HG03342 (cell line): ENCODE results near the gene CEP192.
"Not testable (repeated sequence)": the region's sequence is repeated elsewhere in the genome, so short reads cannot be mapped to it uniquely, and the experiment has no call there.

Experiments
- ATAC-seq: cut with Tn5 transposase; IDR thresholded peaks from one replicate; pipeline ENCODE4 v1.9.1; 2021; ENCODE audit warnings: mild to moderate bottlenecking, moderate library complexity; ENCODE audit not compliant: unreplicated experiment

Gene CEP192

GRCh38 chr18:12991821-12992179, 638 bp downstream of the CEP192 start:
- ATAC-seq, result no peak

- ATAC-seq, result no peak
Observed at GRCh38 chr18:12993439-12993838, 2.3 kb downstream of the CEP192 start.

- ATAC-seq, result no peak
Observed at GRCh38 chr18:12995424-12995823, 4.3 kb downstream of the CEP192 start.

GRCh38 chr18:12995952-12996477, 4.9 kb downstream of the CEP192 start:
- ATAC-seq, result no peak

- no peak for ATAC-seq
Observed at GRCh38 chr18:12996661-12997292, 5.6 kb downstream of the CEP192 start.

- not testable (repeated sequence) for ATAC-seq
Observed at GRCh38 chr18:12997330-12997729, 6.2 kb downstream of the CEP192 start.

- ATAC-seq, result no peak
Observed at GRCh38 chr18:12998332-12999060, 7.3 kb downstream of the CEP192 start.

GRCh38 chr18:13003466-13003896, 12.3 kb downstream of the CEP192 start:
- ATAC-seq, result no peak

GRCh38 chr18:13004396-13004795, 13.2 kb downstream of the CEP192 start:
- ATAC-seq, result no peak

- ATAC-seq, result no peak
Observed at GRCh38 chr18:13005289-13005688, 14.1 kb downstream of the CEP192 start.

GRCh38 chr18:13006531-13007247, 15.5 kb downstream of the CEP192 start:
- ATAC-seq, result no peak

- no peak for ATAC-seq
Observed at GRCh38 chr18:13007248-13007560, 16.0 kb downstream of the CEP192 start.

- ATAC-seq, result no peak
Observed at GRCh38 chr18:13011719-13012118, 20.6 kb downstream of the CEP192 start.

- ATAC-seq, result no peak
Observed at GRCh38 chr18:13014232-13014631, 23.1 kb downstream of the CEP192 start.

- ATAC-seq, result no peak
Observed at GRCh38 chr18:13014818-13015217, 23.7 kb downstream of the CEP192 start.

- ATAC-seq, result no peak
Observed at GRCh38 chr18:13017247-13017875, 26.2 kb downstream of the CEP192 start.

GRCh38 chr18:13018374-13018773, 27.2 kb downstream of the CEP192 start:
- no peak for ATAC-seq

GRCh38 chr18:13019301-13019700, 28.1 kb downstream of the CEP192 start:
- no peak for ATAC-seq

GRCh38 chr18:13022644-13023043, 31.5 kb downstream of the CEP192 start:
- no peak for ATAC-seq

GRCh38 chr18:13025233-13025632, 34.1 kb downstream of the CEP192 start:
- ATAC-seq, result no peak

- no peak for ATAC-seq
Observed at GRCh38 chr18:13026583-13027270, 35.6 kb downstream of the CEP192 start.
